ENCODE measurements around the gene ACP4. TPM values are rescaled to one million over a fixed set of nuclear protein-coding genes. Genes with fewer than 3 reads are reported as not detected.
A peak's percentile ranks its signal among the peaks of the same experiment; 100 is the strongest.

Gene ACP4
- total and polyA plus RNA-seq, 2 of the 13 experiments (the other 11 are each of a cell fraction or from before 2014, with no cell fraction given): 0.08 TPM; not detected in 1

DNA sequence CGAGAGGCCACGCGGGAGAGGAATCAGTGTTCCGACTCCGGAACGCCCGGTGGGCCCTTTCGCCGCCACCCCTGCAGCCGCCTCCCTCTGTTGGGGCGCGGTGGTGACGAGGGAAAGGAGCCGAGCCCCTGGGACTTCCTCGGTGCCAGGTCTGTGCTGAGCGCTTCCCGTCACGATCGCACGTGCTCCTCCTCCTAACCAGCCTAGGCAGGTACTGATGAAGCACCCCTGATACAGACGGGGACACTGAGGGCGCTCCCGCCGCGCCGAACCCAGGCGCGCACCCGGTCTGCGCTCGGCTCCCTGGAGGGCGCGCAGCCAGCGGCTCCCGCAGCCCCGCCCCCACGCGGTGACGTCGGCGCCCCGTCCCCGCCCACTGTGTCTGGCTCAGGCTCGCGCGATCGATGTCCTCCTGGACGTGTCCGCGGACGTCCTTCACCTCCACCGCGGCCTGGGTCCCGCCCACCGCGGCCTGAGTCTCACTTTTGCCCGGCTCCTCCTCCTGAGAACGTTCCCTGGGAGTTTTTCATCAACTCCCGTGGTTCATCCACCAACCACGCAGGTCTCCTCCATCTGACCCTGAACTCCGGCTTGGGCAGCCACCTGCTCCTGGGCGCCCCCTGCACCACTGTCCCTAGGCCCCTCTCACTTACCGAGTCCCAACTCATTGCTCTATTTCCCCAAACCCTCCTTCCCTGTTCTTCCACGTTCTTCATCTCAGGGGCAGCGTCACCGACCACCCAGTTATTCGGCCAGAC is 45.7 kb downstream of the ACP4 start (continued):
- TF ChIP-seq MAFK (conservative IDR thresholded peaks at IDR 0.05 in 1 of 2, IDR thresholded peaks at IDR 0.05 in 1 of 2; ENCODE audit: low read length in 2 of 2) (no peak), ZNF253 (CRISPR knock-in tag; IDR thresholded peaks at IDR 0.05; ENCODE audit: borderline replicate concordance) (no peak), MYNN (CRISPR knock-in tag; IDR thresholded peaks at IDR 0.05; ENCODE audit: low read depth) (no peak), SYNCRIP (IDR thresholded peaks at IDR 0.05; ENCODE audit: insufficient read depth, low read depth, low read length) (no peak), ZFX (CRISPR knock-in tag; IDR thresholded peaks at IDR 0.05; ENCODE audit: low read depth) (peak; percentile 59; the same call in 1 of the 2 replicates), ATF1 (CRISPR knock-in tag; IDR thresholded peaks at IDR 0.05) (no peak), HHEX (CRISPR knock-in tag; IDR thresholded peaks at IDR 0.05) (no peak), HNRNPLL (IDR thresholded peaks at IDR 0.05; ENCODE audit: low read depth, low read length, poor library complexity, severe bottlenecking) (peak; percentile 39), ZBTB38 (CRISPR knock-in tag; IDR thresholded peaks at IDR 0.05) (no peak), IKZF1 (IDR thresholded peaks at IDR 0.05) (no peak), THYN1 (CRISPR knock-in tag; IDR thresholded peaks at IDR 0.05; ENCODE audit: borderline replicate concordance, low read depth) (no peak), ZFP1 (CRISPR knock-in tag; IDR thresholded peaks at IDR 0.05) (no peak), ONECUT2 (CRISPR knock-in tag; IDR thresholded peaks at IDR 0.05) (peak; percentile 83), HNF1A (IDR thresholded peaks at IDR 0.05; ENCODE audit: low read depth) (no peak), HNF1A (CRISPR knock-in tag; IDR thresholded peaks at IDR 0.05; ENCODE audit: borderline replicate concordance) (no peak), ARID4A (CRISPR knock-in tag; IDR thresholded peaks at IDR 0.05; ENCODE audit: borderline replicate concordance) (peak; percentile 58), TAF15 (IDR thresholded peaks at IDR 0.05; ENCODE audit: low read depth, low read length, poor library complexity, severe bottlenecking) (no peak), ZNF205 (CRISPR knock-in tag; IDR thresholded peaks at IDR 0.05) (0 out of 2 replicates have a peak, but pooled peaks have one; percentile 16), SNRNP70 (IDR thresholded peaks at IDR 0.05; ENCODE audit: low read depth, low read length) (no peak), SP5 (CRISPR knock-in tag; IDR thresholded peaks at IDR 0.05; ENCODE audit: borderline replicate concordance, low read depth) (peak; percentile 64), HES4 (CRISPR knock-in tag; IDR thresholded peaks at IDR 0.05; ENCODE audit: borderline replicate concordance) (no peak), ZNF138 (CRISPR knock-in tag; IDR thresholded peaks at IDR 0.05; ENCODE audit: low read depth) (no peak)
- TF ChIP-seq, protein P1, sequence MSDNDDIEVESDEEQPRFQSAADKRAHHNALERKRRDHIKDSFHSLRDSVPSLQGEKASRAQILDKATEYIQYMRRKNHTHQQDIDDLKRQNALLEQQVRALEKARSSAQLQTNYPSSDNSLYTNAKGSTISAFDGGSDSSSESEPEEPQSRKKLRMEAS (IDR thresholded peaks at IDR 0.05): peak; percentile 51

All from HepG2 (cell line).